Measurements from ENCODE around the gene AGRN.
"Not testable (repeated sequence)": the region's sequence is repeated elsewhere in the genome, so short reads cannot be mapped to it uniquely, and the experiment has no call there.

AGRN gene

DNA sequence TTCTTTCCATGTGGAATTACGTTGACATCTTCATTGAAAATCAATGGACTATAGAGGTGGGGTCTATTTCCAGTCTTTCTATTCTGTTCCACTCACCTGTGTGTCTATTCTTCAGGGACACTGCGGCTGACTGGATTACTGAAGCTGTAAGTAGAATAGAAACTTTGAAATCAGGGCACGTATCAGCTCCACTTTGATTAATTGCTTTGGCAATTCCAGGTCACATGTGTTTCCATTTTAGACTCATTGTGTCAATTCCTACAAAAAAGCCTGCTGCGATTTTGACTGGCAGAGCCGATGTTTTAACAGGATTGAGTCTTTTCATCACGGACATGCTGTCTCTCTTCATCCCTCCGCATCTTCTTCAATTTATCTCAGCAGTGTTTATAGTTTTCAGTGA is 75.1 kb downstream of the AGRN start:
- DNase-seq (ENCODE audit: low read depth) = no peak
- TF ChIP-seq CTCF (IDR thresholded peaks at IDR 0.05; ENCODE audit: insufficient read depth, low read depth, low read length, missing control alignments) = no peak
- no peak overlapping the region for H3K4me3 ChIP-seq (ENCODE audit: low read depth, low read length)

- DNase-seq (ENCODE audit: low read depth); H3K4me3 ChIP-seq (ENCODE audit: low read depth, low read length): not testable (repeated sequence)
These were observed 76.2 kb downstream of the AGRN start for GRCh38 chr1:1096136-1096535.

GRCh38 chr1:1098681-1099421 is 78.9 kb downstream of the AGRN start:
- no peak overlapping the region for H3K4me3 ChIP-seq (ENCODE audit: low read depth, low read length)
- no peak for TF ChIP-seq CTCF (IDR thresholded peaks at IDR 0.05; ENCODE audit: insufficient read depth, low read depth, low read length, missing control alignments)
- no peak for DNase-seq (ENCODE audit: low read depth)

GRCh38 chr1:1099506-1100183 is 79.7 kb downstream of the AGRN start:
- TF ChIP-seq CTCF (IDR thresholded peaks at IDR 0.05; ENCODE audit: insufficient read depth, low read depth, low read length, missing control alignments) = no peak
- H3K4me3 ChIP-seq (ENCODE audit: low read depth, low read length) = no peak overlapping the region
- DNase-seq (ENCODE audit: low read depth) = no peak

GRCh38 chr1:1100296-1100695 is 80.4 kb downstream of the AGRN start:
- DNase-seq (ENCODE audit: low read depth) = no peak
- no peak for TF ChIP-seq CTCF (IDR thresholded peaks at IDR 0.05; ENCODE audit: insufficient read depth, low read depth, low read length, missing control alignments)
- no peak overlapping the region for H3K4me3 ChIP-seq (ENCODE audit: low read depth, low read length)

- H3K4me3 ChIP-seq (ENCODE audit: low read depth, low read length) = no peak overlapping the region
- TF ChIP-seq CTCF (IDR thresholded peaks at IDR 0.05; ENCODE audit: insufficient read depth, low read depth, low read length, missing control alignments) = no peak
- DNase-seq (ENCODE audit: low read depth) = no peak
These were observed 81.6 kb downstream of the AGRN start for GRCh38 chr1:1101503-1101902.

DNA sequence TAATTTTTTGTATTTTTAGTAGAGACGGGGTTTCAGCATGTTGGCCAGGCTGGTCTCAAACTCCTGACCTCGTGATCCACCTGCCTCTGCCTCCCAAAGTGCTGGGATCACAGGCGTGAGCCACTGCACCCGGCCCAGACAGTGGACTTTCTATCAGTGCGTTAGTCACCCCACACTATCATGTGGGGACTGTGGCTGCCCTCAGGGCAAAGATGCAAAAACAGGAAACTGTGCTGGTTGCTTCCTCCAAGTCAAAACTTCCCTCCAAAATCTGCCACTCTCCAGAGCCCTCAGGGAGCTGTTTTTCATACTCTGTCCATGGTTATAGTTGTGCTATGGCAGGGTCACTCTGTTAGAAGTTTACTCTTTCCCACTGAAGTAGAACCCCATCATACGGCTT is 84.2 kb downstream of the AGRN start:
- not testable (repeated sequence) for H3K4me3 ChIP-seq (ENCODE audit: low read depth, low read length); DNase-seq (ENCODE audit: low read depth)
